ENCODE measurements around the gene AGER. TPM values are rescaled to one million over a fixed set of nuclear protein-coding genes. Genes with fewer than 3 reads are reported as not detected.
"Not testable (repeated sequence)": the region's sequence is repeated elsewhere in the genome, so short reads cannot be mapped to it uniquely, and the experiment has no call there.

Gene AGER
- total RNA-seq, 1 donor from 2014 or later, result 9.9 TPM

- Histone ChIP-seq H3K4me3 (ENCODE audit: insufficient read depth, low read depth, low read length) (no peak overlapping the region), H3K27me3 (ENCODE audit: insufficient read depth, low read length) (no peaks in the 10 kb centered on the region), H3K36me3 (ENCODE audit: insufficient read depth, low read length) (peaks cover 18% of the 10 kb centered on the region), H3K9me3 (ENCODE audit: insufficient read depth, low read depth, low read length) (no peaks in the 10 kb centered on the region), H3K9ac (ENCODE audit: low read length) (no peak overlapping the region), H4K20me1 (ENCODE audit: insufficient read depth, low read length) (no peaks in the 10 kb centered on the region), H3K4me1 (ENCODE audit: insufficient read depth, low read length) (peaks cover 21% of the 10 kb centered on the region), H3K27ac (ENCODE audit: low read depth, low read length) (no peak overlapping the region), H3K79me2 (ENCODE audit: insufficient read depth, low read length) (peaks cover 38% of the 10 kb centered on the region), H2AFZ (ENCODE audit: low read depth, low read length) (no peak overlapping the region), H3K4me2 (ENCODE audit: low read length) (peak overlapping the region; percentile 100)
- no peak overlapping the region for H3K27ac Mint-ChIP-seq (ENCODE audit: unreplicated experiment)
- TF ChIP-seq EZH2 (IDR thresholded peaks at IDR 0.05; ENCODE audit: insufficient read depth, low read length) (no peak), CTCF (IDR thresholded peaks at IDR 0.05; ENCODE audit: insufficient read depth, low read depth, low read length) (no peak)
- FAIRE-seq (no peak), DNase-seq (ENCODE audit: low read depth) (no peak)
- H3K4me1 Mint-ChIP-seq (ENCODE audit: low read depth, unreplicated experiment), result peaks cover 30% of the 10 kb centered on the region
- H3K4me3 Mint-ChIP-seq (ENCODE audit: unreplicated experiment), result peak overlapping the region; percentile 69
- H3K27me3 Mint-ChIP-seq (ENCODE audit: low read depth, unreplicated experiment), result no peaks in the 10 kb centered on the region
- peaks cover 20% of the 10 kb centered on the region for H3K36me3 Mint-ChIP-seq (ENCODE audit: low read depth, unreplicated experiment)
- H3K9me3 Mint-ChIP-seq (ENCODE audit: unreplicated experiment), result no peaks in the 10 kb centered on the region
Observed at GRCh38 chr6:32187009-32187709, 3.1 kb upstream of the AGER start.

GRCh38 chr6:32186151-32186840, 2.2 kb upstream of the AGER start:
- not testable (repeated sequence) for H3K4me3 ChIP-seq (ENCODE audit: insufficient read depth, low read depth, low read length); H2AFZ ChIP-seq (ENCODE audit: low read depth, low read length); H3K27me3 ChIP-seq (ENCODE audit: insufficient read depth, low read length); FAIRE-seq; H3K27me3 Mint-ChIP-seq (ENCODE audit: low read depth, unreplicated experiment); H3K9me3 ChIP-seq (ENCODE audit: insufficient read depth, low read depth, low read length); H3K27ac Mint-ChIP-seq (ENCODE audit: unreplicated experiment); H4K20me1 ChIP-seq (ENCODE audit: insufficient read depth, low read length); DNase-seq (ENCODE audit: low read depth); H3K9me3 Mint-ChIP-seq (ENCODE audit: unreplicated experiment)
- Histone ChIP-seq H3K4me2 (ENCODE audit: low read length) (peak overlapping the region; percentile 41), H3K4me1 (ENCODE audit: insufficient read depth, low read length) (peaks cover 21% of the 10 kb centered on the region), H3K79me2 (ENCODE audit: insufficient read depth, low read length) (peaks cover 30% of the 10 kb centered on the region), H3K9ac (ENCODE audit: low read length) (peak overlapping the region; percentile 35), H3K27ac (ENCODE audit: low read depth, low read length) (peak overlapping the region; percentile 37), H3K36me3 (ENCODE audit: insufficient read depth, low read length) (peaks cover 18% of the 10 kb centered on the region)
- peaks cover 21% of the 10 kb centered on the region for H3K36me3 Mint-ChIP-seq (ENCODE audit: low read depth, unreplicated experiment)
- peaks cover 26% of the 10 kb centered on the region for H3K4me1 Mint-ChIP-seq (ENCODE audit: low read depth, unreplicated experiment)
- H3K4me3 Mint-ChIP-seq (ENCODE audit: unreplicated experiment), result peak overlapping the region; percentile 34

- H3K27ac Mint-ChIP-seq (ENCODE audit: unreplicated experiment), result peak overlapping the region; percentile 91
- peaks cover 18% of the 10 kb centered on the region for H3K36me3 ChIP-seq (ENCODE audit: insufficient read depth, low read length)
- not testable (repeated sequence) for H3K9me3 ChIP-seq (ENCODE audit: insufficient read depth, low read depth, low read length); H3K27me3 Mint-ChIP-seq (ENCODE audit: low read depth, unreplicated experiment); H3K4me3 ChIP-seq (ENCODE audit: insufficient read depth, low read depth, low read length); H4K20me1 ChIP-seq (ENCODE audit: insufficient read depth, low read length); H3K9me3 Mint-ChIP-seq (ENCODE audit: unreplicated experiment); H2AFZ ChIP-seq (ENCODE audit: low read depth, low read length); H3K27me3 ChIP-seq (ENCODE audit: insufficient read depth, low read length)
- peaks cover 29% of the 10 kb centered on the region for H3K79me2 ChIP-seq (ENCODE audit: insufficient read depth, low read length)
- H3K4me2 ChIP-seq (ENCODE audit: low read length), result peak overlapping the region; percentile 41
- H3K27ac ChIP-seq (ENCODE audit: low read depth, low read length), result peak overlapping the region; percentile 37
- DNase-seq (ENCODE audit: low read depth) (peak; percentile 82), FAIRE-seq (peak; percentile 5)
- H3K4me3 Mint-ChIP-seq (ENCODE audit: unreplicated experiment), result peak overlapping the region; percentile 66
- peaks cover 22% of the 10 kb centered on the region for H3K36me3 Mint-ChIP-seq (ENCODE audit: low read depth, unreplicated experiment)
- peaks cover 18% of the 10 kb centered on the region for H3K4me1 ChIP-seq (ENCODE audit: insufficient read depth, low read length)
- peak overlapping the region; percentile 35 for H3K9ac ChIP-seq (ENCODE audit: low read length)
- H3K4me1 Mint-ChIP-seq (ENCODE audit: low read depth, unreplicated experiment), result peaks cover 26% of the 10 kb centered on the region
Observed at GRCh38 chr6:32185681-32186131, 1.7 kb upstream of the AGER start.

All from astrocyte (in vitro differentiated cells and primary cell).